Psoas muscle (tissue), 8 donors: ENCODE results near the gene CD2AP. TPM values are rescaled to one million over a fixed set of nuclear protein-coding genes. Genes with fewer than 3 reads are reported as not detected.

Source experiments
- ATAC-seq, 4 donors: fragments of 200-7000 bp; cut with Tn5 transposase; one replicate each; pipeline ENCODE4 v1.9.1; 2020; ENCODE audit warnings: moderate library complexity in 3 of 4, mild to moderate bottlenecking in 2 of 4
- DNase-seq, 2 donors: peaks; one replicate each; pipeline ENCODE4 v3.0.0-alpha.2; 2020
- H3K27ac ChIP-seq: fragments of 200-600 bp; one replicate; pipeline ENCODE4 v1.8.0; 2022
- H3K27me3 ChIP-seq, 3 donors: fragments of 200-600 bp in 1 of 3; one replicate each; pipeline versions ENCODE4 v1.6.1 to v1.8.0; 2013 to 2022; ENCODE audit warnings: low read length in 2 of 3, mild to moderate bottlenecking in 2 of 3, moderate library complexity in 1 of 3; ENCODE audit not compliant: insufficient read depth in 3 of 3
- H3K36me3 ChIP-seq, 2 donors: fragments of 200-600 bp in 1 of 2; one replicate each; pipeline versions ENCODE4 v1.6.1 to v1.8.0; 2013 to 2022; ENCODE audit warnings: low read depth in 1 of 2, mild to moderate bottlenecking in 1 of 2, moderate library complexity in 1 of 2; ENCODE audit not compliant: insufficient read depth in 1 of 2
- H3K4me1 ChIP-seq: fragments of 200-600 bp; one replicate; pipeline ENCODE4 v1.8.0; 2022
- H3K4me3 ChIP-seq: fragments of 200-600 bp; one replicate; pipeline ENCODE4 v1.8.0; 2022; ENCODE audit warnings: mild to moderate bottlenecking
- H3K9me3 ChIP-seq: fragments of 200-600 bp; one replicate; pipeline ENCODE4 v1.8.0; 2022
- WGBS, 3 donors: extraction: QIAGEN DNeasy Blood & Tissue Kit; methylation state at CpG; one replicate each; pipeline versions ENCODE4 v1.1.6 to v1.1.7; 2013; 5-methylcytosine and 5-hydroxymethylcytosine counted together
- intact Hi-C, 2 donors: fragments of 100-400 bp; cut with DNase I; formaldehyde crosslinking; loops; one replicate each; pipeline versions ENCODE4 v1.11.0 to v1.14.2; 2022
- polyA plus RNA-seq, 3 donors: library from polyadenylated mRNA; stranded (reverse); fragments of 200-250 nt; gene quantifications; one replicate each; pipeline ENCODE4 v1.2.3, GENCODE V29; 2013
- total RNA-seq, 4 donors: library from RNA; stranded (reverse); fragmentation: NEBNext Ultra II Directional in 2 of 4; extraction: Animal tissue kit (Norgen Biotek cat#: 25700) in 2 of 4; gene quantifications; one replicate each; pipeline versions ENCODE4 v1.2.1 to v1.2.4, GENCODE V29; 2021 to 2023
- TF ChIP-seq, protein P1 (sequence below): fragments of 200-600 bp; IDR thresholded peaks from one replicate; pipeline ENCODE4 v1.8.0; 2022; ENCODE audit warnings: antibody characterized with exemption
- donor health status: healthy with polysubstance abuse.
- donor health status: DM: no; HTN: no; CAD: no; lungs with moderate emphysema.
- donor health status: Bipolar disorder and iron deficiency.
- donor health status: healthy.
- donor health status: DM: yes; HTN: yes; CAD: no.
- donor health status: DM: no; HTN: no; CAD: no.
- donor health status: DM: no; HTN: no; CAD: no.
- donor health status: DM: yes; HTN: yes; CAD: no.

Gene CD2AP
- total and polyA plus RNA-seq, 7 donors, result 3.4 to 11.7 (median 8.3) TPM

DNA sequence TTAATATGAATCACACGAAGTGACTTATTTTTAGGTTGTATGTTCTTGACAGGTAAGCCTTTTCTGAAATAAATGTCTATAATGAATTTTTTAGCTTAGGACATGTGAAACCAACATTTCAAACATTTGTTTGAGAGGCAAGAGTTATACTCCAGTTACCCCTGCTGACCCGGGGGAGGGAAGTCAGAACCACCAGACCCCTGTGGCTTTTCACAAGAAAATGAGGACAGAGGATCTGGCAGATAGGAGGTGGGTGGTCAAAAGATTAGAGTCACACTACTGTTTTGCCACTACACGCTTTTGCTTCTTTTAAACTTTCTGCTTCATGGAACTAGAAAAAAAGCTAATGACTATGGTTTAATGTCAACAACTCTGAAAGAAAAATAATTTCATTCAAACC is 193.3 kb downstream of the CD2AP start:
- intact Hi-C loops, result no loop called here
- no peak for DNase-seq
- Histone ChIP-seq H3K36me3 (no peaks in the 10 kb centered on the region), H3K9me3 (no peaks in the 10 kb centered on the region), H3K27me3 (no peaks in the 10 kb centered on the region), H3K4me3 (no peak overlapping the region), H3K4me1 (no peaks in the 10 kb centered on the region), H3K27ac (no peak overlapping the region)
- WGBS, 3 donors, result 62 to 73% (median 64%) methylated on average over 3 of the region's 3 CpGs
- TF ChIP-seq, protein P1, sequence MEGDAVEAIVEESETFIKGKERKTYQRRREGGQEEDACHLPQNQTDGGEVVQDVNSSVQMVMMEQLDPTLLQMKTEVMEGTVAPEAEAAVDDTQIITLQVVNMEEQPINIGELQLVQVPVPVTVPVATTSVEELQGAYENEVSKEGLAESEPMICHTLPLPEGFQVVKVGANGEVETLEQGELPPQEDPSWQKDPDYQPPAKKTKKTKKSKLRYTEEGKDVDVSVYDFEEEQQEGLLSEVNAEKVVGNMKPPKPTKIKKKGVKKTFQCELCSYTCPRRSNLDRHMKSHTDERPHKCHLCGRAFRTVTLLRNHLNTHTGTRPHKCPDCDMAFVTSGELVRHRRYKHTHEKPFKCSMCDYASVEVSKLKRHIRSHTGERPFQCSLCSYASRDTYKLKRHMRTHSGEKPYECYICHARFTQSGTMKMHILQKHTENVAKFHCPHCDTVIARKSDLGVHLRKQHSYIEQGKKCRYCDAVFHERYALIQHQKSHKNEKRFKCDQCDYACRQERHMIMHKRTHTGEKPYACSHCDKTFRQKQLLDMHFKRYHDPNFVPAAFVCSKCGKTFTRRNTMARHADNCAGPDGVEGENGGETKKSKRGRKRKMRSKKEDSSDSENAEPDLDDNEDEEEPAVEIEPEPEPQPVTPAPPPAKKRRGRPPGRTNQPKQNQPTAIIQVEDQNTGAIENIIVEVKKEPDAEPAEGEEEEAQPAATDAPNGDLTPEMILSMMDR, result no peak
- ATAC-seq, result no peak

DNA sequence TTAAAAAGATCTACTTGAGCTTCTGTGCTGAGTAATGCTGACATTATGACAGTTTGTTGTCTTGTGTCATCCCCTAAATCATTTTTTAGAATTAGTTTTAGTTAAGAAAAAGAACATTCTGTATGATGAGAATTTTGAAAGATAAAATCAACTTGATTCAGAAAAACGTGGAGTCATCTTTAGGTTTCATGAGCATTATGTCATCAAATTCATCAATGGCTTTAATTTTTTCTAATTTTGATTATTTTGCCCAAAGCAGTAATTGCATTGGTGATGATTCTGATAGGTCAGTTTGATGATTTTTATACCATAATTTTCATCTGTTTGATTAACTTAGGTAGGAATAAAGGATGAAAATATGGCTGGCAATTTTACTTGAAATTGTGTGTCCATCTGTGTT is 194.2 kb downstream of the CD2AP start:
- H3K27ac ChIP-seq, result no peak overlapping the region
- H3K36me3 ChIP-seq, result no peaks in the 10 kb centered on the region
- DNase-seq (no peak), ATAC-seq (no peak)
- TF ChIP-seq, protein P1, result no peak
- no peaks in the 10 kb centered on the region for H3K27me3 ChIP-seq
- H3K9me3 ChIP-seq, result no peaks in the 10 kb centered on the region
- H3K4me3 ChIP-seq, result no peak overlapping the region
- intact Hi-C loops, result no loop called here
- WGBS, 3 donors, result 70 to 73% (median 71%) methylated on average over 1 of the region's 1 CpG
- no peaks in the 10 kb centered on the region for H3K4me1 ChIP-seq

DNA sequence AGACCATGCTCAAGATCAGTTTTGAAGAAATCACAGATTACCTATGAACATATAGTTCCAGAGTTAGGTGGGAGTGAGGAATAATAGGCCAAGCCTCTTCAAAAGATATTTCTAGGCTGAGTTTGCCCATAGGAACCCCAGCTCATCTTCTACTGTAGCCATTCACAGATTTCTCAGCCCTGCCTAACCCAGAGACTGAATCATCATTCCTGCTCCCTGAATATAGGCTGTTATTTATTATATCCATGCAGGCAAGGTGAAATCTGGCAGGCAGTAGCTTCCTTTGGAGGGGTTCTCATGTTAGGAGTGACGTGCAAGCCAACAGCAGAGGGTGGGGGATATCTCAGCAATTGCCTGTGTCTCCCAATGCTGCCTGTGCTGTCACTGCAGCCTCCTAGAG is 195.2 kb downstream of the CD2AP start:
- 84 to 93% (median 90%) methylated on average over 1 of the region's 1 CpG for WGBS, 3 donors
- Histone ChIP-seq H3K4me1 (no peaks in the 10 kb centered on the region), H3K27ac (no peak overlapping the region), H3K27me3 (no peaks in the 10 kb centered on the region), H3K36me3 (no peaks in the 10 kb centered on the region), H3K9me3 (no peaks in the 10 kb centered on the region), H3K4me3 (no peak overlapping the region)
- ATAC-seq (no peak), DNase-seq (no peak)
- TF ChIP-seq, protein P1, result no peak
- intact Hi-C loops, result no loop called here

DNA sequence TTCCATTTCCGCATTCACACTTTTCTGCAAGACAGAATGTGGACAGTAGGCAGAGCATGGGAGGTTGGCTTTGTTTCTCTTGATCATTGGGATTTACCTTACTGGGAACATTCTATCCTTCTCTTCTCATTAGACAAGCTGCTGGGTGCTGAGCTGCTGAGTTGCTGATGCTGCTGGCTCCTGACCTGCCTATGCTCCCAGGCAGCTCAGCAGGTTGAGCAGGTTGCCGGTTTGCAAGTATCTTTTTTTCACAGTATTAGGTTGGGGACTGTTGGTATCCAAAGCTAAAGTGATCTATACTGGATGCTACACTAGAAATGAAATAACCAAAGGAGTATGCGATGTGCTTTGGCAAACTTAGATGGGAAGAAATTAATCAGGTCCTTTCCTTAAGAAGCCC is 197.1 kb downstream of the CD2AP start:
- Histone ChIP-seq H3K27ac (no peak overlapping the region), H3K9me3 (no peaks in the 10 kb centered on the region), H3K4me3 (no peak overlapping the region), H3K36me3 (no peaks in the 10 kb centered on the region), H3K4me1 (peaks cover 5% of the 10 kb centered on the region), H3K27me3 (no peaks in the 10 kb centered on the region)
- WGBS, 3 donors, result 87 to 89% (median 88%) methylated on average over 3 of the region's 3 CpGs
- no peak for ATAC-seq
- TF ChIP-seq, protein P1, result no peak
- intact Hi-C loops, result no loop called here
- DNase-seq, result no peak

Other genes starting within 250 kb of the CD2AP start
- gene TNFRSF21, start 167.9 kb upstream of the CD2AP start, total RNA-seq, result 10 to 100 TPM in 2 of 4 donors, 1 to 10 TPM in 2; 4.3 to 22.3 (median 8.9) TPM
- 1 to 10 TPM; 2.7 to 7.3 (median 3.0) TPM for gene TNFRSF21, start 167.9 kb upstream of the CD2AP start, polyA plus RNA-seq
- gene ADGRF4, start 220.8 kb downstream of the CD2AP start, total RNA-seq, result under 1 TPM in 1 of 4 donors, not detected in 3; 0.18 TPM
- gene ADGRF4, start 220.8 kb downstream of the CD2AP start, polyA plus RNA-seq, result under 1 TPM in 1 of 3 donors, not detected in 2; 0.03 TPM